Astrocyte (in vitro differentiated cells and primary cell): ENCODE data around the gene ATP2B2. TPM values are rescaled to one million over a fixed set of nuclear protein-coding genes. Genes with fewer than 3 reads are reported as not detected.

Source experiments
- DNase-seq: peaks from one replicate; pipeline ENCODE4 v3.0.0-alpha.2; 2010; ENCODE audit warnings: low read depth
- FAIRE-seq: peaks from 2 replicates; lab custom pipeline; 2011; peaks lifted over from hg19 to GRCh38; lab: Jason Lieb, UNC
- H2AFZ ChIP-seq: 2 replicates; pipeline ENCODE4 v1.6.0; 2012; ENCODE audit warnings: low read depth, low read length, inconsistent platforms
- H3K27ac ChIP-seq: 2 replicates; pipeline ENCODE4 v1.5.1; 2011; ENCODE audit warnings: low read depth, low read length, inconsistent platforms
- H3K27me3 ChIP-seq: 2 replicates; pipeline ENCODE4 v1.6.0; 2011; ENCODE audit warnings: low read length, inconsistent platforms; ENCODE audit not compliant: insufficient read depth
- H3K36me3 ChIP-seq: 2 replicates; pipeline ENCODE4 v1.5.1; 2011; ENCODE audit warnings: low read length, inconsistent platforms; ENCODE audit not compliant: insufficient read depth
- H3K4me1 ChIP-seq: 2 replicates; pipeline ENCODE4 v1.5.1; 2011; ENCODE audit warnings: low read length, inconsistent platforms; ENCODE audit not compliant: insufficient read depth
- H3K4me2 ChIP-seq: 2 replicates; pipeline ENCODE4 v1.6.0; 2012; ENCODE audit warnings: low read length, inconsistent platforms
- H3K4me3 ChIP-seq: 2 replicates; pipeline ENCODE4 v1.5.1; 2011; ENCODE audit warnings: low read depth, mild to moderate bottlenecking, low read length, inconsistent platforms; ENCODE audit not compliant: insufficient read depth
- H3K79me2 ChIP-seq: 2 replicates; pipeline ENCODE4 v1.6.0; 2012; ENCODE audit warnings: mild to moderate bottlenecking, low read length, inconsistent platforms; ENCODE audit not compliant: insufficient read depth
- H3K9ac ChIP-seq: 2 replicates; pipeline ENCODE4 v1.6.0; 2012; ENCODE audit warnings: mild to moderate bottlenecking, low read length, inconsistent platforms
- H3K9me3 ChIP-seq: 2 replicates; pipeline ENCODE4 v1.5.1; 2012; ENCODE audit warnings: low read depth, mild to moderate bottlenecking, low read length, inconsistent platforms; ENCODE audit not compliant: insufficient read depth
- H4K20me1 ChIP-seq: 2 replicates; pipeline ENCODE4 v1.6.0; 2012; ENCODE audit warnings: low read length, inconsistent platforms; ENCODE audit not compliant: insufficient read depth
- H3K27ac Mint-ChIP-seq: one replicate; pipeline ENCODE4 v1.8.0; 2021; ENCODE audit warnings: mild to moderate bottlenecking, mixed read lengths; ENCODE audit not compliant: unreplicated experiment
- H3K27me3 Mint-ChIP-seq: one replicate; pipeline ENCODE4 v1.8.0; 2021; ENCODE audit warnings: low read depth, mixed read lengths; ENCODE audit not compliant: unreplicated experiment
- H3K36me3 Mint-ChIP-seq: one replicate; pipeline ENCODE4 v1.8.0; 2021; ENCODE audit warnings: low read depth, mixed read lengths; ENCODE audit not compliant: unreplicated experiment
- H3K4me1 Mint-ChIP-seq: one replicate; pipeline ENCODE4 v1.8.0; 2021; ENCODE audit warnings: low read depth, mixed read lengths; ENCODE audit not compliant: unreplicated experiment
- H3K4me3 Mint-ChIP-seq: one replicate; pipeline ENCODE4 v1.8.0; 2021; ENCODE audit warnings: mild to moderate bottlenecking, moderate library complexity, mixed read lengths; ENCODE audit not compliant: unreplicated experiment
- H3K9me3 Mint-ChIP-seq: one replicate; pipeline ENCODE4 v1.8.0; 2021; ENCODE audit warnings: mild to moderate bottlenecking, mixed read lengths; ENCODE audit not compliant: unreplicated experiment
- EZH2 ChIP-seq: IDR thresholded peaks from 2 replicates; pipeline ENCODE4 v1.6.1; 2012; ENCODE audit warnings: mild to moderate bottlenecking, low read length, inconsistent platforms; ENCODE audit not compliant: insufficient read depth
- total RNA-seq: library from RNA; stranded (reverse); gene quantifications from 2 replicates; pipeline ENCODE4 v1.2.1, GENCODE V29; 2021
- TF ChIP-seq, protein P1 (sequence below): IDR thresholded peaks from 2 replicates; pipeline ENCODE4 v1.5.1; 2011; ENCODE audit warnings: low read depth, mild to moderate bottlenecking, inconsistent platforms, low read length, moderate library complexity; ENCODE audit not compliant: insufficient read depth

The ATP2B2 gene
- total RNA-seq, 1 donor from 2014 or later = 0.05 TPM

DNA sequence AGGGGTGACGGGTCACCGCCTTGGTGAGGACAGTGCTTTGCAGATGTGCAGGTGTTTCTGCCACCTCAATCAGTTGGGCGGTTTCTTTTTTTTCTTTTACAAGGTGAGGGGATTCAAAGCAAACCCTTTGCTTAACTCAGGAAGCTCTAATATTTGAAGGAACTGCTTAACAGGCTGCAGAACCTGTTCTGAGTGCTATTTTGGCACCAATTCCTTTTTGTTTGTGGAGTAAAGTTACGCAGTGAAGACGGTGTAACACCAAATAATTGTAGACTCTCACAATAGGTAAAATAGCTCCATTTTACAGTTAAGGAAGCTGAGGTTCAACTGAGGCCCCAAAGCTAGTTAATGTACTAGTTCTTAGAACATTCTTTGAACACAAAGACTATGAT, 219.3 kb downstream of the ATP2B2 start:
- Histone ChIP-seq H3K9ac (no peak overlapping the region), H3K27ac (no peak overlapping the region), H3K9me3 (no peaks in the 10 kb centered on the region), H3K4me3 (no peak overlapping the region), H3K27me3 (no peaks in the 10 kb centered on the region), H3K4me2 (no peak overlapping the region), H3K4me1 (peaks cover 16% of the 10 kb centered on the region), H4K20me1 (peaks cover 4% of the 10 kb centered on the region), H3K79me2 (no peaks in the 10 kb centered on the region), H2AFZ (no peak overlapping the region), H3K36me3 (peaks cover 14% of the 10 kb centered on the region)
- DNase-seq (no peak), FAIRE-seq (no peak)
- no peaks in the 10 kb centered on the region for H3K27me3 Mint-ChIP-seq
- H3K36me3 Mint-ChIP-seq = peaks cover 16% of the 10 kb centered on the region
- TF ChIP-seq EZH2 = no peak
- TF ChIP-seq, protein P1, sequence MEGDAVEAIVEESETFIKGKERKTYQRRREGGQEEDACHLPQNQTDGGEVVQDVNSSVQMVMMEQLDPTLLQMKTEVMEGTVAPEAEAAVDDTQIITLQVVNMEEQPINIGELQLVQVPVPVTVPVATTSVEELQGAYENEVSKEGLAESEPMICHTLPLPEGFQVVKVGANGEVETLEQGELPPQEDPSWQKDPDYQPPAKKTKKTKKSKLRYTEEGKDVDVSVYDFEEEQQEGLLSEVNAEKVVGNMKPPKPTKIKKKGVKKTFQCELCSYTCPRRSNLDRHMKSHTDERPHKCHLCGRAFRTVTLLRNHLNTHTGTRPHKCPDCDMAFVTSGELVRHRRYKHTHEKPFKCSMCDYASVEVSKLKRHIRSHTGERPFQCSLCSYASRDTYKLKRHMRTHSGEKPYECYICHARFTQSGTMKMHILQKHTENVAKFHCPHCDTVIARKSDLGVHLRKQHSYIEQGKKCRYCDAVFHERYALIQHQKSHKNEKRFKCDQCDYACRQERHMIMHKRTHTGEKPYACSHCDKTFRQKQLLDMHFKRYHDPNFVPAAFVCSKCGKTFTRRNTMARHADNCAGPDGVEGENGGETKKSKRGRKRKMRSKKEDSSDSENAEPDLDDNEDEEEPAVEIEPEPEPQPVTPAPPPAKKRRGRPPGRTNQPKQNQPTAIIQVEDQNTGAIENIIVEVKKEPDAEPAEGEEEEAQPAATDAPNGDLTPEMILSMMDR = no peak
- no peaks in the 10 kb centered on the region for H3K9me3 Mint-ChIP-seq
- H3K27ac Mint-ChIP-seq = no peak overlapping the region
- peak overlapping the region; percentile 2 for H3K4me3 Mint-ChIP-seq
- H3K4me1 Mint-ChIP-seq = peaks cover 31% of the 10 kb centered on the region

DNA sequence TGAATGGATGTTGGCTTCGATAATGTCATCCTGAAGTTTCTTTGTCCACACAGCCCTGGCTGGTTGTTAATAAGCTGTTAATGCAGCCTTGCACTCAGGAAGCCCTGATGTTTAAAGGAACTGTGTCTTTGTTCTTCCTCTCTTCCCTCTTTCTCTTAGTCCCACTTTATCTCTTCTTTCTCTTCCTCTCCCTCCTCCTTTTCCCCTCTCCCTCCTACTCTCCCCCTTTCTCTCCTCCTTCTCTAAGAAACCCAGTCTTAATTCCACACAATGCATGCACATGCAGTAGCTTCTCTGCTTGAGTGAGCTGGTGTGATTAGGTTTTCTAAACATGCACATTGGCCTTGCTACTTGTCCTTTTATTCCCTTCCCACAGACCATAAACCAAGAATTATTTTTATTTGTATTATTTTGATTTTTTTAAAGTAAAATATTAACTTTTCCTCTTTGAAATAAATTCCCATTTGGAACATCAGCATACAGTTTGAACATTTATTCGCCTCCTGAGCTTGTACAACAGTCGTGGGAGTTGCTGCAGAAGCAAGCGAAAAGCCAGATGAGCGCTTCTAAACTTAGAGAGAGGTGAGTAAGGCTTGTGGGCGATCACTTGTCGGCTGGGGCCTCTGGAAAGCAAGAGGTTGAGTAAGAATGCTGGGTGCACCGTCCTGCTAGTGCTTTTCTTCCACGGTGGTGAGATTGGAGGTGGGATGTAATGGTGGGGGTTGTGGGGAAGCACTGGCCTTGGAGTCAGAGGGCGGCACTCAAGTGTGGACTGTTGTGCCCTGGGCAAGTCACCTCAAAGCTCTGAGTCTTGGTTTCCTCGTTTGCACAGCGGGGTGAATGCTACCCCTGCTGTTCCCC, 219.9 kb downstream of the ATP2B2 start:
- H4K20me1 ChIP-seq = peaks cover 4% of the 10 kb centered on the region
- no peak overlapping the region for H2AFZ ChIP-seq
- peaks cover 21% of the 10 kb centered on the region for H3K36me3 Mint-ChIP-seq
- H3K9me3 Mint-ChIP-seq = no peaks in the 10 kb centered on the region
- peaks cover 18% of the 10 kb centered on the region for H3K36me3 ChIP-seq
- H3K4me1 Mint-ChIP-seq = peaks cover 31% of the 10 kb centered on the region
- H3K4me1 ChIP-seq = peaks cover 16% of the 10 kb centered on the region
- no peak overlapping the region for H3K27ac ChIP-seq
- H3K4me3 Mint-ChIP-seq = peak overlapping the region; percentile 2
- FAIRE-seq (no peak), DNase-seq (peak; percentile 37)
- no peaks in the 10 kb centered on the region for H3K27me3 ChIP-seq
- H3K9ac ChIP-seq = no peak overlapping the region
- H3K79me2 ChIP-seq = no peaks in the 10 kb centered on the region
- no peaks in the 10 kb centered on the region for H3K9me3 ChIP-seq
- H3K27ac Mint-ChIP-seq = no peak overlapping the region
- no peaks in the 10 kb centered on the region for H3K27me3 Mint-ChIP-seq
- H3K4me2 ChIP-seq = no peak overlapping the region
- no peak overlapping the region for H3K4me3 ChIP-seq
- no peak for TF ChIP-seq EZH2
- TF ChIP-seq, protein P1 = no peak

DNA sequence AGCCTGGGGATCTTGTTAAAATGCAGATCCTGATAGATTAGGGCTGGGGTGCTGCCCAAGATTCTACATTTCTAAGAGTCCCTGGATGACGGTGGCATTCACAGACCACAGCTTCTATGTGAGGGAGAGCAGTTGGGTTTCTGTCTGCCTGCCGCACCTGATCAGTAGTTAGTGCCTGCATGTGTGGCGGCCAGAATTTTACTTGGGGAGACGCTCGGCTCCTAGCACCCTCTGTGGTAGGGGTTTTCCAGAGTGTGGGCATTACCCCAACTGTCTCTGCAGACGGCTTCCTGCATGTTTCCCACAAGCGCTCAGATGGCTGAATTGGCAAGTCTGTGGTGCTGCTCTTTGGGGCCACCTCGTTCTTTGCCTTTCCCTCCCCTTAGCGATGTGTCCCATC, 220.9 kb downstream of the ATP2B2 start:
- Histone ChIP-seq H4K20me1 (peaks cover 10% of the 10 kb centered on the region), H3K9ac (no peak overlapping the region), H3K79me2 (no peaks in the 10 kb centered on the region), H3K9me3 (no peaks in the 10 kb centered on the region), H3K4me3 (no peak overlapping the region), H3K27ac (no peak overlapping the region), H3K27me3 (no peaks in the 10 kb centered on the region), H3K4me2 (no peak overlapping the region), H3K4me1 (peaks cover 16% of the 10 kb centered on the region), H3K36me3 (peaks cover 22% of the 10 kb centered on the region), H2AFZ (no peak overlapping the region)
- peaks cover 31% of the 10 kb centered on the region for H3K4me1 Mint-ChIP-seq
- DNase-seq (no peak), FAIRE-seq (no peak)
- H3K36me3 Mint-ChIP-seq = peaks cover 24% of the 10 kb centered on the region
- peak overlapping the region; percentile 53 for H3K27ac Mint-ChIP-seq
- H3K27me3 Mint-ChIP-seq = no peaks in the 10 kb centered on the region
- no peak overlapping the region for H3K4me3 Mint-ChIP-seq
- no peaks in the 10 kb centered on the region for H3K9me3 Mint-ChIP-seq
- no peak for TF ChIP-seq EZH2
- TF ChIP-seq, protein P1 = no peak
